Measurements from ENCODE around the gene TRAPPC2B.
A peak's percentile ranks its signal among the peaks of the same experiment; 100 is the strongest.

The TRAPPC2B gene

DNA sequence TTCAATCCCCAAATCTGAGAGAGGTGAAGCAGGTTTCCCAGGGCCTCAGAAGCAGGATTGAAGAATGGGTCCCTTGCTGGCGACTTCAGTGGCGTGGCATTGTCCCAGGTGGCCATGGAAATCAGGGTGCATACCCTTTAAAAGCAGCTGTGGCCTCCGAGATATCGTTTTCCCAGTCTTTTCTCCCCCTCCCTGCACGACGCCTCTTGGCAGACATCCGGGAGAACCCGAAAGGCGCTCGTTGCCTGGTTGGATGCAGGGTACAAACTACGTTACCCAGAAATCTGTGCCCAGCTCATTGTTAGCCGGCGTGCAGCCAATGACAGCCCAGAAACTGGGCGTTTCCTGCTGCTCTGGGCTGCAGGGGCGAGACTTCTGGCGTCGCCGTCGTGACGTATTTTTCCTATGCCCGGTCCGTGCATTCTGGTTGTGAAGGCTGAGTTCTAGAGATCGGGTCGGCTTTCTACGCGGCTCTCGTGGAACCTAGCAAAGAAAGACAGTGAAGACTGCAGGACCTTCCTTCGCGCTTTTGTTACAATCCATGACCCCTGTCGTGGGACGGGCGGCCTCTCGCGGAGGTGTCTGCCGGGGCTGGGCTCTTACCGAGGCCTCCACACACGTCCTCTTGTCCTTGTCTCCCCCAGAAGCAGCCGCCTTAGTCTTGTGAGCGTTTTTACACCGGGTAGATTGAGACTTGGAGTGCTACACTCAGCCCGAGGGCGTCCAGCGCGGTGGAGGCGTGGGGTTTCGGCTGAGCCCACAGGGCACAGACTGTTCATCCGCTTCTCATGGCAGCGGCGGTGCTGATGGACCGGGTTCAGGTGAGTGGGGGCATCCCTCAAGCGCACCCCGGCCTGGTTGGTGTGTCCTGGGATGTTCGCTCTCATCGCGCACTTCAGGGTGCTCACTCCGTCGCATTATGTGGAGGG, 12.2 kb upstream of the TRAPPC2B start, which contains the start of gene ZNF304 (continued):
- TF ChIP-seq, protein P1, sequence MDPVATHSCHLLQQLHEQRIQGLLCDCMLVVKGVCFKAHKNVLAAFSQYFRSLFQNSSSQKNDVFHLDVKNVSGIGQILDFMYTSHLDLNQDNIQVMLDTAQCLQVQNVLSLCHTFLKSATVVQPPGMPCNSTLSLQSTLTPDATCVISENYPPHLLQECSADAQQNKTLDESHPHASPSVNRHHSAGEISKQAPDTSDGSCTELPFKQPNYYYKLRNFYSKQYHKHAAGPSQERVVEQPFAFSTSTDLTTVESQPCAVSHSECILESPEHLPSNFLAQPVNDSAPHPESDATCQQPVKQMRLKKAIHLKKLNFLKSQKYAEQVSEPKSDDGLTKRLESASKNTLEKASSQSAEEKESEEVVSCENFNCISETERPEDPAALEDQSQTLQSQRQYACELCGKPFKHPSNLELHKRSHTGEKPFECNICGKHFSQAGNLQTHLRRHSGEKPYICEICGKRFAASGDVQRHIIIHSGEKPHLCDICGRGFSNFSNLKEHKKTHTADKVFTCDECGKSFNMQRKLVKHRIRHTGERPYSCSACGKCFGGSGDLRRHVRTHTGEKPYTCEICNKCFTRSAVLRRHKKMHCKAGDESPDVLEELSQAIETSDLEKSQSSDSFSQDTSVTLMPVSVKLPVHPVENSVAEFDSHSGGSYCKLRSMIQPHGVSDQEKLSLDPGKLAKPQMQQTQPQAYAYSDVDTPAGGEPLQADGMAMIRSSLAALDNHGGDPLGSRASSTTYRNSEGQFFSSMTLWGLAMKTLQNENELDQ (tag by site-specific recombination; IDR thresholded peaks at IDR 0.05; ENCODE audit: low read depth), result no peak
- TF ChIP-seq ZNF561 (tag by site-specific recombination; IDR thresholded peaks at IDR 0.05; ENCODE audit: borderline replicate concordance) (peak; percentile 99), YY1 (tag by site-specific recombination; IDR thresholded peaks at IDR 0.05) (no peak), YY2 (tag by site-specific recombination; IDR thresholded peaks at IDR 0.05) (no peak), ZNF521 (tag by site-specific recombination; IDR thresholded peaks at IDR 0.05) (no peak), ZNF837 (tag by site-specific recombination; IDR thresholded peaks at IDR 0.05) (no peak), GFI1B (tag by site-specific recombination; IDR thresholded peaks at IDR 0.05) (no peak), ZNF223 (tag by site-specific recombination; IDR thresholded peaks at IDR 0.05) (no peak), ZNF423 (tag by site-specific recombination; IDR thresholded peaks at IDR 0.05) (no peak), ZNF155 (tag by site-specific recombination; IDR thresholded peaks at IDR 0.05) (no peak), ZNF610 (tag by site-specific recombination; IDR thresholded peaks at IDR 0.05; ENCODE audit: borderline replicate concordance) (no peak), ZNF37A (tag by site-specific recombination; IDR thresholded peaks at IDR 0.05) (no peak), ZNF248 (tag by site-specific recombination; IDR thresholded peaks at IDR 0.05) (no peak), ZNF830 (tag by site-specific recombination; IDR thresholded peaks at IDR 0.05; ENCODE audit: low read depth) (no peak), ZNF654 (tag by site-specific recombination; IDR thresholded peaks at IDR 0.05; ENCODE audit: low read depth) (no peak), ZNF629 (tag by site-specific recombination; IDR thresholded peaks at IDR 0.05) (peak; percentile 93), ZNF391 (tag by site-specific recombination; IDR thresholded peaks at IDR 0.05; ENCODE audit: borderline replicate concordance, low read depth) (no peak), ZNF426 (tag by site-specific recombination; IDR thresholded peaks at IDR 0.05) (no peak), ZNF433 (tag by site-specific recombination; IDR thresholded peaks at IDR 0.05; ENCODE audit: low read depth) (no peak), ZXDB (tag by site-specific recombination; IDR thresholded peaks at IDR 0.05) (peak; percentile 100), ZBTB7A (tag by site-specific recombination; IDR thresholded peaks at IDR 0.05; ENCODE audit: low read depth) (no peak), ZSCAN30 (tag by site-specific recombination; IDR thresholded peaks at IDR 0.05) (no peak), KLF9 (tag by site-specific recombination; IDR thresholded peaks at IDR 0.05; ENCODE audit: low read depth) (no peak), PRDM1 (tag by site-specific recombination; IDR thresholded peaks at IDR 0.05) (no peak)
- TF ChIP-seq, protein P2, sequence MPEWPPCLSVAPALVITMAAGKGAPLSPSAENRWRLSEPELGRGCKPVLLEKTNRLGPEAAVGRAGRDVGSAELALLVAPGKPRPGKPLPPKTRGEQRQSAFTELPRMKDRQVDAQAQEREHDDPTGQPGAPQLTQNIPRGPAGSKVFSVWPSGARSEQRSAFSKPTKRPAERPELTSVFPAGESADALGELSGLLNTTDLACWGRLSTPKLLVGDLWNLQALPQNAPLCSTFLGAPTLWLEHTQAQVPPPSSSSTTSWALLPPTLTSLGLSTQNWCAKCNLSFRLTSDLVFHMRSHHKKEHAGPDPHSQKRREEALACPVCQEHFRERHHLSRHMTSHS (tag by site-specific recombination; IDR thresholded peaks at IDR 0.05), result no peak
- TF ChIP-seq, protein P3, sequence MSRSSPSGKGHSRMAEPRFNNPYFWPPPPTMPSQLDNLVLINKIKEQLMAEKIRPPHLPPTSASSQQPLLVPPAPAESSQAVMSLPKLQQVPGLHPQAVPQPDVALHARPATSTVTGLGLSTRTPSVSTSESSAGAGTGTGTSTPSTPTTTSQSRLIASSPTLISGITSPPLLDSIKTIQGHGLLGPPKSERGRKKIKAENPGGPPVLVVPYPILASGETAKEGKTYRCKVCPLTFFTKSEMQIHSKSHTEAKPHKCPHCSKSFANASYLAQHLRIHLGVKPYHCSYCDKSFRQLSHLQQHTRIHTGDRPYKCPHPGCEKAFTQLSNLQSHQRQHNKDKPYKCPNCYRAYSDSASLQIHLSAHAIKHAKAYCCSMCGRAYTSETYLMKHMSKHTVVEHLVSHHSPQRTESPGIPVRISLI (tag by site-specific recombination; IDR thresholded peaks at IDR 0.05), result no peak
- TF ChIP-seq, protein P4, sequence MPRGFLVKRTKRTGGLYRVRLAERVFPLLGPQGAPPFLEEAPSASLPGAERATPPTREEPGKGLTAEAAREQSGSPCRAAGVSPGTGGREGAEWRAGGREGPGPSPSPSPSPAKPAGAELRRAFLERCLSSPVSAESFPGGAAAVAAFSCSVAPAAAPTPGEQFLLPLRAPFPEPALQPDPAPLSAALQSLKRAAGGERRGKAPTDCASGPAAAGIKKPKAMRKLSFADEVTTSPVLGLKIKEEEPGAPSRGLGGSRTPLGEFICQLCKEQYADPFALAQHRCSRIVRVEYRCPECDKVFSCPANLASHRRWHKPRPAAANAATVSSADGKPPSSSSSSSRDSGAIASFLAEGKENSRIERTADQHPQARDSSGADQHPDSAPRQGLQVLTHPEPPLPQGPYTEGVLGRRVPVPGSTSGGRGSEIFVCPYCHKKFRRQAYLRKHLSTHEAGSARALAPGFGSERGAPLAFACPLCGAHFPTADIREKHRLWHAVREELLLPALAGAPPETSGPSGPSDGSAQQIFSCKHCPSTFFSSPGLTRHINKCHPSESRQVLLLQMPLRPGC (tag by site-specific recombination; IDR thresholded peaks at IDR 0.05), result no peak
- TF ChIP-seq, protein P5, sequence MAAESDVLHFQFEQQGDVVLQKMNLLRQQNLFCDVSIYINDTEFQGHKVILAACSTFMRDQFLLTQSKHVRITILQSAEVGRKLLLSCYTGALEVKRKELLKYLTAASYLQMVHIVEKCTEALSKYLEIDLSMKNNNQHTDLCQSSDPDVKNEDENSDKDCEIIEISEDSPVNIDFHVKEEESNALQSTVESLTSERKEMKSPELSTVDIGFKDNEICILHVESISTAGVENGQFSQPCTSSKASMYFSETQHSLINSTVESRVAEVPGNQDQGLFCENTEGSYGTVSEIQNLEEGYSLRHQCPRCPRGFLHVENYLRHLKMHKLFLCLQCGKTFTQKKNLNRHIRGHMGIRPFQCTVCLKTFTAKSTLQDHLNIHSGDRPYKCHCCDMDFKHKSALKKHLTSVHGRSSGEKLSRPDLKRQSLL (tag by site-specific recombination; IDR thresholded peaks at IDR 0.05), result no peak
- TF ChIP-seq, protein P6, sequence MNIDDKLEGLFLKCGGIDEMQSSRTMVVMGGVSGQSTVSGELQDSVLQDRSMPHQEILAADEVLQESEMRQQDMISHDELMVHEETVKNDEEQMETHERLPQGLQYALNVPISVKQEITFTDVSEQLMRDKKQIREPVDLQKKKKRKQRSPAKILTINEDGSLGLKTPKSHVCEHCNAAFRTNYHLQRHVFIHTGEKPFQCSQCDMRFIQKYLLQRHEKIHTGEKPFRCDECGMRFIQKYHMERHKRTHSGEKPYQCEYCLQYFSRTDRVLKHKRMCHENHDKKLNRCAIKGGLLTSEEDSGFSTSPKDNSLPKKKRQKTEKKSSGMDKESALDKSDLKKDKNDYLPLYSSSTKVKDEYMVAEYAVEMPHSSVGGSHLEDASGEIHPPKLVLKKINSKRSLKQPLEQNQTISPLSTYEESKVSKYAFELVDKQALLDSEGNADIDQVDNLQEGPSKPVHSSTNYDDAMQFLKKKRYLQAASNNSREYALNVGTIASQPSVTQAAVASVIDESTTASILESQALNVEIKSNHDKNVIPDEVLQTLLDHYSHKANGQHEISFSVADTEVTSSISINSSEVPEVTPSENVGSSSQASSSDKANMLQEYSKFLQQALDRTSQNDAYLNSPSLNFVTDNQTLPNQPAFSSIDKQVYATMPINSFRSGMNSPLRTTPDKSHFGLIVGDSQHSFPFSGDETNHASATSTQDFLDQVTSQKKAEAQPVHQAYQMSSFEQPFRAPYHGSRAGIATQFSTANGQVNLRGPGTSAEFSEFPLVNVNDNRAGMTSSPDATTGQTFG (tag by site-specific recombination; IDR thresholded peaks at IDR 0.05; ENCODE audit: borderline replicate concordance), result no peak
- TF ChIP-seq, protein P7, sequence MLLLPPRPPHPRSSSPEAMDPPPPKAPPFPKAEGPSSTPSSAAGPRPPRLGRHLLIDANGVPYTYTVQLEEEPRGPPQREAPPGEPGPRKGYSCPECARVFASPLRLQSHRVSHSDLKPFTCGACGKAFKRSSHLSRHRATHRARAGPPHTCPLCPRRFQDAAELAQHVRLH (tag by site-specific recombination; IDR thresholded peaks at IDR 0.05), result no peak
